Stomach (tissue), 9 donors: ENCODE measurements around the gene EIF4G3. TPM values are rescaled to one million over a fixed set of nuclear protein-coding genes. Genes with fewer than 3 reads are reported as not detected.

ENCODE experiments used
- DNase-seq, 2 donors: peaks; one replicate each; pipeline versions ENCODE4 v3.0.0 to v3.0.0-alpha.2; 2013 to 2019
- H3K27ac ChIP-seq, 5 donors: fragments of 200-600 bp in 4 of 5; sonication (generic) in 4 of 5; one replicate each; pipeline ENCODE4 v1.5.1; 2013 to 2019; ENCODE audit warnings: mild to moderate bottlenecking in 1 of 5, moderate library complexity in 1 of 5
- H3K27me3 ChIP-seq, 3 donors: fragments of 200-600 bp; sonication (generic); one replicate each; pipeline ENCODE4 v1.5.1; 2017 to 2019; ENCODE audit warnings: mixed run types in 1 of 3
- H3K36me3 ChIP-seq, 4 donors: fragments of 200-600 bp; sonication (generic); 1 replicate in 3 of 4; 2 replicates in 1 of 4; pipeline ENCODE4 v1.5.1; 2016 to 2019
- H3K4me1 ChIP-seq, 4 donors: fragments of 200-600 bp; sonication (generic); one replicate each; pipeline ENCODE4 v1.5.1; 2016 to 2019
- H3K4me3 ChIP-seq, 4 donors: fragments of 200-600 bp; sonication (generic) in 3 of 4; one replicate each; pipeline ENCODE4 v1.5.1; 2016 to 2019; ENCODE audit warnings: mild to moderate bottlenecking in 1 of 4
- H3K9me3 ChIP-seq, 4 donors: fragments of 200-600 bp; sonication (generic); one replicate each; pipeline ENCODE4 v1.5.1; 2016 to 2019
- EP300 ChIP-seq: sonication (generic); formaldehyde crosslinking; IDR thresholded peaks from one replicate; pipeline ENCODE4 v1.6.1; 2017; ENCODE audit warnings: antibody characterized with exemption
- POLR2A ChIP-seq, 4 donors: fragments of 450-650 bp; IDR thresholded peaks; one replicate each; pipeline ENCODE4 v1.6.1; 2016; ENCODE audit warnings: antibody characterized with exemption in 4 of 4, control low read depth in 2 of 4, mild to moderate bottlenecking in 1 of 4, moderate library complexity in 1 of 4
- POLR2AphosphoS5 ChIP-seq, 3 donors: sonication (generic); formaldehyde crosslinking; IDR thresholded peaks; one replicate each; pipeline ENCODE4 v1.6.1; 2016; ENCODE audit warnings: antibody characterized with exemption in 3 of 3
- WGBS, 5 donors: extraction: QIAGEN DNeasy Blood & Tissue Kit in 3 of 5; methylation state at CpG; one replicate each; pipeline versions ENCODE4 v1.1.5 to v1.1.7; 2013 to 2018; 5-methylcytosine and 5-hydroxymethylcytosine counted together
- intact Hi-C: fragments of 100-400 bp; cut with DNase I; formaldehyde crosslinking; loops from one replicate; pipeline ENCODE4 v1.15.1; 2023; ENCODE audit warnings: low total_unique reads
- polyA plus RNA-seq, 3 donors: library from polyadenylated mRNA; stranded (reverse); fragments of 200-250 nt; gene quantifications; one replicate each; pipeline ENCODE4 v1.2.3, GENCODE V29; 2013
- total RNA-seq, 5 donors: library from RNA; depleted of rRNA; stranded (reverse); fragments of >200 nt; gene quantifications; one replicate each; pipeline versions ENCODE4 v1.1.0 to v1.2.3, GENCODE V29; 2014 to 2016
- TF ChIP-seq, protein P1 (sequence below), 7 experiments: fragments of 450-650 bp in 4 of 7; fragments of 200-600 bp in 3 of 7; sonication (generic) in 3 of 7; IDR thresholded peaks; one replicate each; pipeline ENCODE4 v1.5.1; 2016 to 2019; ENCODE audit warnings: antibody characterized with exemption in 7 of 7, control low read depth in 2 of 7, mild to moderate bottlenecking in 1 of 7
- donor health status: healthy with polysubstance abuse.
- donor health status: Bipolar disorder and iron deficiency.
- donor health status: healthy.

EIF4G3 gene
- total and polyA plus RNA-seq, 8 donors: 6.3 to 63.3 (median 44.7) TPM

DNA sequence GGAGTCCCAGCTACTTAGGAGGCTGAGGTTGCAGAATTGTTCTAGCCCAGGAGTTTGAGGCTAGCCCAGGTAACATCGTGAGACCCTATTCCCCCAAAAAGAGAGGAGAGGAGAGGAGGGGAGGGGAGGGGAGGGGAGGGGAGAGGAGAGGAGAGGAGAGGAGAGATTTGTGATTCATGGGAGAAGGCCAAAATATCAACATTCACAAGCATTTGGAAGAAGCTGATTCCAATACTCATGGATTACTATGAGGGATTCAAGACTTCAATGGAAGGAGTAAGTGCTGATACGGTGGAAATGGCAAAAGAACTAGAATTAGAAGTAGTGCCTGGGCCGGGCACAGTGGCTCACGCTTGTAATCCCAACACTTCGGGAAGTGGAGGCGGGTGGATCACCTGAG is 187.8 kb downstream of the EIF4G3 start:
- intact Hi-C loops: no loop called here
- Histone ChIP-seq H3K4me3 (no peak overlapping the region), H3K27ac (no peak overlapping the region), H3K9me3 (no peaks in the 10 kb centered on the region), H3K36me3 (peaks cover 0 to 9% (median 0%) of the 10 kb centered on the region in 4 donors), H3K4me1 (peaks cover 0 to 31% (median 12%) of the 10 kb centered on the region in 4 donors), H3K27me3 (no peaks in the 10 kb centered on the region)
- WGBS, 5 donors: 90 to 100% (median 97%) methylated on average over 6 of the region's 6 CpGs
- no peak for TF ChIP-seq POLR2AphosphoS5 (IDR thresholded peaks at IDR 0.05)
- TF ChIP-seq, protein P1, sequence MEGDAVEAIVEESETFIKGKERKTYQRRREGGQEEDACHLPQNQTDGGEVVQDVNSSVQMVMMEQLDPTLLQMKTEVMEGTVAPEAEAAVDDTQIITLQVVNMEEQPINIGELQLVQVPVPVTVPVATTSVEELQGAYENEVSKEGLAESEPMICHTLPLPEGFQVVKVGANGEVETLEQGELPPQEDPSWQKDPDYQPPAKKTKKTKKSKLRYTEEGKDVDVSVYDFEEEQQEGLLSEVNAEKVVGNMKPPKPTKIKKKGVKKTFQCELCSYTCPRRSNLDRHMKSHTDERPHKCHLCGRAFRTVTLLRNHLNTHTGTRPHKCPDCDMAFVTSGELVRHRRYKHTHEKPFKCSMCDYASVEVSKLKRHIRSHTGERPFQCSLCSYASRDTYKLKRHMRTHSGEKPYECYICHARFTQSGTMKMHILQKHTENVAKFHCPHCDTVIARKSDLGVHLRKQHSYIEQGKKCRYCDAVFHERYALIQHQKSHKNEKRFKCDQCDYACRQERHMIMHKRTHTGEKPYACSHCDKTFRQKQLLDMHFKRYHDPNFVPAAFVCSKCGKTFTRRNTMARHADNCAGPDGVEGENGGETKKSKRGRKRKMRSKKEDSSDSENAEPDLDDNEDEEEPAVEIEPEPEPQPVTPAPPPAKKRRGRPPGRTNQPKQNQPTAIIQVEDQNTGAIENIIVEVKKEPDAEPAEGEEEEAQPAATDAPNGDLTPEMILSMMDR (IDR thresholded peaks at IDR 0.05): no peak
- TF ChIP-seq POLR2A (IDR thresholded peaks at IDR 0.05): no peak
- no peak for TF ChIP-seq EP300
- DNase-seq: no peak

DNA sequence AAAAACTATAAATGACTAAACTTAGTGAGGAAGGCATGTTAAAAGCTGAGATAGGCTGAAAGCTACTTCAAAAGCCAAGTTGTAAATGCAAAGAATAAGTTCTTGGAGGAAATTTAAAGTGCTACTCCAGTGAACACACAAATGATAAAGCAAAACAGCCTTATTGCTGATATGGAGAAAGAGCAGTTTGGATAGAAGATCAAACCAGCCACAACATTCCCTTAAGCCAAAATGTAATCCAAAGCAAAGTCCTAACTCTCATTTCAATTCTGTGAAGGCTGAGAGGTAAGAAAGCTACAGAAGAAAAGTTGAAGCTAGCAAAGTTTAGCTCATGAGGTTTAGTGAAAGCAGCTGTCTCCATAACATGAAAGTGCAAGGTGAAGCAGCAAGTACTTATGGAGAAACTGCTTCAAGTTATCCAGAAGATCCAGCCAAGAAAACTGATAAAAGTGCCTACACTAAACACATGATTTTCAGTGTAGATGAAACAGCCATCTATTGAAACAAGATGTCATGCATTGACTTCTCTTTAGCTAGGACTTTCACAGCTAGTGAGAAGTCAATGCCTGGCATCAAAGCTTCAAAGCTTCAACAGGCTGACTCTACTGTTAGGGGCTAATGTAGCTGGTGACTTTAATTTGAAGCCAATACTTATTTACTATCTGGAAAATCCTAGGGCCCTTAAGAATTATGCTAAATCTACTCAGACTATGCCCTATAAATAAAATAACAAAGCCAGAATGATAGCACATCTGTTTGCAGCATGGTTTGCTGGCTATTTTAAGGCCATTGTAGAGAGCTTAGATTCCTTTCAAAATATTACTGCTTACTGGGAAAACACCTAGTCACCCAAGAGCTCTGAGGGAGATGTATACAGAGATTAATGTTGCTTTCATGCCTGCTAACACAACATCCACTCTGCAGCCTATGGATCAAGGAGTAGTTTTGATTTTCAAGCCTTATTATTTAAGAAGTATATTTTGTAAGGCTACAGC is 188.6 kb downstream of the EIF4G3 start:
- TF ChIP-seq POLR2A (IDR thresholded peaks at IDR 0.05) (no peak), EP300 (no peak), POLR2AphosphoS5 (IDR thresholded peaks at IDR 0.05) (no peak)
- TF ChIP-seq, protein P1 (IDR thresholded peaks at IDR 0.05): no peak
- no peak overlapping the region for H3K27ac ChIP-seq
- H3K4me3 ChIP-seq: no peak overlapping the region
- intact Hi-C loops: no loop called here
- no peaks in the 10 kb centered on the region for H3K27me3 ChIP-seq
- H3K4me1 ChIP-seq: peaks cover 0 to 31% (median 12%) of the 10 kb centered on the region in 4 donors
- peaks cover 0 to 9% (median 0%) of the 10 kb centered on the region in 4 donors for H3K36me3 ChIP-seq
- no peak for DNase-seq
- no peaks in the 10 kb centered on the region for H3K9me3 ChIP-seq

DNA sequence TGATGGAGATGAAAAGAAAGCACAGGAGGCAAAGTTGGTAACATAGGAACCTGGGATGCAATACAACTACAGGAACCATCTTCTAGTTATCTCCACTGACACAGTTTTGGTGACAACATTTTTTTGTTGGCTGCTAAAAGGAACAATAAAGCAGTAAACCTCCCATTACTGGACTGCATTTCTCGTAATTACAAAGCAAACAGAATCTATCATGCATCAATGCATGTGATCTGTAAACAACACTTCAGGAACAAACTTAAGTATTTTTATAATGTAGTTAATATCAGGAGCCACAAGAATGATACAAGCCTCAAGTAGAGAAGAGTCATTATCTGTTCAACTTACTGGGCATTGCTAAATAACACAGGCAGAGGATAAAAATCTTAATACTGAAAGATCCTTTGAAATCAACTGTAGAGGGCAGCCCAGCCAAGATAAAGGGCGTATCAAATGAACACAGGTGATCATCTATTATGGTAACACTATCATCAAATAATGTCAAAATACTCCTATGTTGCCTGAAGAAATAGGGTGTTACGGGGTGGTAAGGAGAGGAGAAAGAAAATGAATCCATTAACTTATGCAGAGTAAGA is 193.3 kb downstream of the EIF4G3 start:
- Histone ChIP-seq H3K9me3 (no peaks in the 10 kb centered on the region), H3K27ac (no peak overlapping the region), H3K4me3 (no peak overlapping the region), H3K27me3 (no peaks in the 10 kb centered on the region), H3K36me3 (peaks cover 0 to 15% (median 9%) of the 10 kb centered on the region in 4 donors), H3K4me1 (peaks cover 0 to 12% (median 4%) of the 10 kb centered on the region in 4 donors)
- 65 to 83% (median 80%) methylated on average over 3 of the region's 3 CpGs for WGBS, 5 donors
- TF ChIP-seq, protein P1 (IDR thresholded peaks at IDR 0.05): no peak
- TF ChIP-seq EP300: no peak
- TF ChIP-seq POLR2AphosphoS5 (IDR thresholded peaks at IDR 0.05): no peak
- TF ChIP-seq POLR2A (IDR thresholded peaks at IDR 0.05): no peak
- intact Hi-C loops: loop anchor here (5.0 kb wide), 1 partner anchor 214 kb away; no protein-coding TSS in a partner anchor
- DNase-seq: no peak

DNA sequence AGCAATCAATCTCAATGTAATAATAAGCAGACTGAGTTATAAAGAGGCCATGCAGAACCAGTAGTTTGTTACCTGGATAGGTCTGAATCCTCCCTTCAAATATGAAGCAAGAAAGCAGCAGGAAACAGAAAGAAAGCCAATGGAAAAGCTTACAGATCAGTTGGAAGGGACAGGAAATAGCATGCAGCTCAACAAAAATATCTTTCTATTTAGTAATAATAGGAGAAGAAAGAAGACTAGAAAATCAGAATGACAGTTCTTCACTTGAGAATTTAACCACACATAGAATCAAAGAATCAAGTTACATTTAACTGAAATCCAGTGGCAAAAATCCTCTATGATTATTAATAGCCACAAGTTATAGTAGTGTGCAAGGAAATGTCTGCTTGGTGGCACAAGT is 194.4 kb downstream of the EIF4G3 start:
- Histone ChIP-seq H3K4me3 (no peak overlapping the region), H3K36me3 (peaks cover 0 to 15% (median 9%) of the 10 kb centered on the region in 4 donors), H3K9me3 (no peaks in the 10 kb centered on the region), H3K27me3 (no peaks in the 10 kb centered on the region), H3K4me1 (peaks cover 0 to 5% (median 0%) of the 10 kb centered on the region in 4 donors), H3K27ac (no peak overlapping the region)
- no peak for TF ChIP-seq POLR2AphosphoS5 (IDR thresholded peaks at IDR 0.05)
- no peak for TF ChIP-seq POLR2A (IDR thresholded peaks at IDR 0.05)
- TF ChIP-seq, protein P1 (IDR thresholded peaks at IDR 0.05): no peak
- no peak for TF ChIP-seq EP300
- intact Hi-C loops: loop anchor here (5.0 kb wide), 1 partner anchor 215 kb away; no protein-coding TSS in a partner anchor
- no peak for DNase-seq
